Fibroblast of villous mesenchyme (primary cell): Measurements from ENCODE around the gene PEMT. TPM values are rescaled to one million over a fixed set of nuclear protein-coding genes. Genes with fewer than 3 reads are reported as not detected.
"Not testable (repeated sequence)": the region's sequence is repeated elsewhere in the genome, so short reads cannot be mapped to it uniquely, and the experiment has no call there.

Source experiments
- DNase-seq: peaks from one replicate; pipeline ENCODE4 v3.0.0-alpha.2; 2010; ENCODE audit warnings: low read depth
- H3K4me3 ChIP-seq: 2 replicates; pipeline ENCODE4 v1.5.1; 2011; ENCODE audit warnings: low read depth, mild to moderate bottlenecking, low read length
- CTCF ChIP-seq: IDR thresholded peaks from 2 replicates; pipeline ENCODE4 v1.5.1; 2012; ENCODE audit warnings: low read depth, mild to moderate bottlenecking, low read length; ENCODE audit not compliant: insufficient read depth
- total RNA-seq: library from RNA; depleted of rRNA; stranded (reverse); fragments of >200 nt; gene quantifications from 2 replicates; pipeline ENCODE4 v1.2.3, GENCODE V29; 2012

Gene PEMT
- 28.9 and 36.7 TPM in 2 replicates for total RNA-seq

- DNase-seq, result peak; percentile 99
- H3K4me3 ChIP-seq, result peak within 1 kb of the TSS; percentile 89
- TF ChIP-seq CTCF, result no peak
These were observed at the start of gene PEMT for GRCh38 chr17:17591355-17592298. TSS of gene PEMT (minus strand) at chr17:17591708. CDS start at chr17:17591626, 82 bp downstream.

DNA sequence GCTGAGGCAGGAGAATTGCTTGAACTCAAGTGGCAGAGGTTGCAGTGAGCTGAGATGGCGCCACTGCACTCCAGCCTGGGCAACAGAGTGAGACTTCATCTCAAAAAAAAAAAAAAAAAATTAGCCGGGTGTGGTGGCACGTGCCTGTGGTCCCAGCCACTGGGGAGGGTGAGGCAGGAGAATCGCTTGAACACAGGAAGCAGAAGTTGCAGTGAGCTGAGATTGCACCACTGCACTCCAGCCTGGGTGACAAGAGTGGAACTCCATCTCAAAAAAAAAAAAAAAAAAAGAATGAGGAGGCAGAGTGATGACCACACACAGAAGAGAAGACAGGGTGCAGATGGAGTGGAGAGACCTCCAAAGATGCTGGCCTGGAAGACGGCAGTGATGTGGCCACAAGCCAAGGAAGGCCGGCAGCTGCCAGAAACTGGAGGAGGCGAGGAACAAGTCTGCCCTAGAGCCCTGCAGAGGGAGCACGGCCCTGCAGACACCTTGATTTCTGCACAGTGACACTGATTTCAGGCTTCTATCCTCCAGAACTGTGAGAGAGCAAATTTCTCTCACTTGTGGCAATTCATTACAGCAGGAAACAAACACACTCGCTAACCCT lies 48.3 kb upstream of the PEMT start:
- not testable (repeated sequence) for H3K4me3 ChIP-seq, DNase-seq

- no peak overlapping the region for H3K4me3 ChIP-seq
- TF ChIP-seq CTCF, result no peak
- no peak for DNase-seq
These were observed 47.0 kb upstream of the PEMT start for GRCh38 chr17:17638467-17638866.

GRCh38 chr17:17636272-17636885 lies 44.9 kb upstream of the PEMT start:
- no peak for DNase-seq
- no peak overlapping the region for H3K4me3 ChIP-seq
- no peak for TF ChIP-seq CTCF

DNA sequence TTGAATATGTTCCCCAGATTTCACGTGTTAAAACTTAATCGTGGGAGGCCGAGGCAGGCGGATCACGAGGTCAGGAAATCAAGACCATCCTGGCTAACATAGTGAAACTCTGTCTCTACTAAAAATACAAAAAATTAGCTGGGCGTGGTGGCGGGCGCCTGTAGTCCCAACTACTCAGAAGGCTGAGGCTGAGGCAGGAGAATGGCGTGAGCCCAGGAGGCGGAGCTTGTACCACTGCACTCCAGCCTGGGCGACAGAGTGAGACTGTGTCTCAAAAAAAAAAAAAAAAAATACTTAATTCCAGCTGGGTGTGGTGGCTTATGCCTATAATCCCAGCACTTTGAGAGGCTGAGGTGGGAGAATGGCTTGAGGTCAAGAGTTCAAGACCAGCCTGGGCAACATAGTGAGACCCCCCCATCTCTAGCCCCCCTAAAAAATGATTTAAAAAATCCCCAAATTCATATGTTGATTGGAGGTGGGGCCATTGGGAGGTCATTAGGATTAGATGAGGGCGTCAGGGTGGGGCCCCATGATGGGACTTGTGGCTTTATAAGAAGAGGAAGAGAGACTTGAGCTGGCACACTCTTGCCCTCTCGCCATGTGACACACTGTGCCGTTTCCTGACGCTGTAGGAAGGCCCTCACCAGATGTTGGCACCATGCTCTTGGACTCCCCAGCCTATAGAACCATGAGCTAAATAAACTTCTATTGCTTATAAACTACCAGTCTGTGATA lies 44.2 kb upstream of the PEMT start:
- DNase-seq, H3K4me3 ChIP-seq: not testable (repeated sequence)

GRCh38 chr17:17635126-17635525 lies 43.6 kb upstream of the PEMT start:
- no peak overlapping the region for H3K4me3 ChIP-seq
- no peak for TF ChIP-seq CTCF
- DNase-seq, result no peak

- H3K4me3 ChIP-seq, result no peak overlapping the region
- DNase-seq, result no peak
- no peak for TF ChIP-seq CTCF
These were observed 41.8 kb upstream of the PEMT start for GRCh38 chr17:17633310-17633709.

DNA sequence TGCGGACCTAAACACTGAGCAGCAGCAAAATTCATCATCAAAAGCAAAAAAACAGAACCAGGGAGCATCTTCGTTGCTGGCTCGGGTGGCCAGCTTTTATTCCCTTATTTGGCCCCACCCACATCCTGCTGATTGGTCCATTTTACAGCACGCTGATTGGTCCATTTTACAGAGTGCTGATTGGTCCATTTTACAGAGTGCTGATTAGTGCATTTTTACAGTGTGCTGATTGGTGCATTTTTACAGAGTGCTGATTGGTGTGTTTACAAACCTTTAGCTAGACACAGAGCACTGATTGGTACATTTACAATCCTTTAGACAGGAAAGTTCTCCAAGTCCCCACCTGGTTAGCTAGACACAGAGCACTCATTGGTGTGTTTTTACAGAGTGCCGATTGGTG lies 41.2 kb upstream of the PEMT start:
- not testable (repeated sequence) for DNase-seq, H3K4me3 ChIP-seq
